Osteocyte (in vitro differentiated cells): Measurements from ENCODE around the gene KCNJ5. TPM values are rescaled to one million over a fixed set of nuclear protein-coding genes. Genes with fewer than 3 reads are reported as not detected.

Experiments
- DNase-seq: peaks from one replicate; pipeline ENCODE4 v3.0.0; 2021; ENCODE audit warnings: mixed read lengths; ENCODE audit not compliant: unreplicated experiment; ENCODE audit errors: extremely low spot score
- H3K27ac Mint-ChIP-seq: one replicate; pipeline ENCODE4 v1.8.0; 2021; ENCODE audit warnings: mild to moderate bottlenecking, mixed read lengths; ENCODE audit not compliant: unreplicated experiment
- H3K27me3 Mint-ChIP-seq: one replicate; pipeline ENCODE4 v1.8.0; 2021; ENCODE audit warnings: mixed read lengths; ENCODE audit not compliant: unreplicated experiment
- H3K36me3 Mint-ChIP-seq: one replicate; pipeline ENCODE4 v1.8.0; 2021; ENCODE audit warnings: mixed read lengths; ENCODE audit not compliant: unreplicated experiment
- H3K4me1 Mint-ChIP-seq: one replicate; pipeline ENCODE4 v1.8.0; 2021; ENCODE audit warnings: mixed read lengths; ENCODE audit not compliant: unreplicated experiment
- H3K4me3 Mint-ChIP-seq: one replicate; pipeline ENCODE4 v1.8.0; 2021; ENCODE audit warnings: mild to moderate bottlenecking, moderate library complexity, mixed read lengths; ENCODE audit not compliant: unreplicated experiment
- H3K9me3 Mint-ChIP-seq: one replicate; pipeline ENCODE4 v1.8.0; 2021; ENCODE audit warnings: mixed read lengths; ENCODE audit not compliant: unreplicated experiment
- total RNA-seq: library from RNA; stranded (reverse); gene quantifications from 2 replicates; pipeline ENCODE4 v1.2.1, GENCODE V29; 2021
- TF ChIP-seq, protein P1 (sequence below): fragments of 200-600 bp; sonication (generic); IDR thresholded peaks from 2 replicates; pipeline ENCODE4 v1.5.0; 2021; ENCODE audit warnings: antibody characterized with exemption, mild to moderate bottlenecking, moderate library complexity

The KCNJ5 gene
- total RNA-seq, 1 donor from 2014 or later: not detected

- no peaks in the 10 kb centered on the region for H3K9me3 Mint-ChIP-seq
- no peak for DNase-seq
- H3K27me3 Mint-ChIP-seq: peaks cover 16% of the 10 kb centered on the region
- TF ChIP-seq, protein P1, sequence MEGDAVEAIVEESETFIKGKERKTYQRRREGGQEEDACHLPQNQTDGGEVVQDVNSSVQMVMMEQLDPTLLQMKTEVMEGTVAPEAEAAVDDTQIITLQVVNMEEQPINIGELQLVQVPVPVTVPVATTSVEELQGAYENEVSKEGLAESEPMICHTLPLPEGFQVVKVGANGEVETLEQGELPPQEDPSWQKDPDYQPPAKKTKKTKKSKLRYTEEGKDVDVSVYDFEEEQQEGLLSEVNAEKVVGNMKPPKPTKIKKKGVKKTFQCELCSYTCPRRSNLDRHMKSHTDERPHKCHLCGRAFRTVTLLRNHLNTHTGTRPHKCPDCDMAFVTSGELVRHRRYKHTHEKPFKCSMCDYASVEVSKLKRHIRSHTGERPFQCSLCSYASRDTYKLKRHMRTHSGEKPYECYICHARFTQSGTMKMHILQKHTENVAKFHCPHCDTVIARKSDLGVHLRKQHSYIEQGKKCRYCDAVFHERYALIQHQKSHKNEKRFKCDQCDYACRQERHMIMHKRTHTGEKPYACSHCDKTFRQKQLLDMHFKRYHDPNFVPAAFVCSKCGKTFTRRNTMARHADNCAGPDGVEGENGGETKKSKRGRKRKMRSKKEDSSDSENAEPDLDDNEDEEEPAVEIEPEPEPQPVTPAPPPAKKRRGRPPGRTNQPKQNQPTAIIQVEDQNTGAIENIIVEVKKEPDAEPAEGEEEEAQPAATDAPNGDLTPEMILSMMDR: no peak
- H3K4me3 Mint-ChIP-seq: no peak overlapping the region
- H3K4me1 Mint-ChIP-seq: no peaks in the 10 kb centered on the region
- H3K27ac Mint-ChIP-seq: no peak overlapping the region
- no peaks in the 10 kb centered on the region for H3K36me3 Mint-ChIP-seq
These were observed 46.3 kb downstream of the KCNJ5 start for GRCh38 chr11:128937480-128937879.

DNA sequence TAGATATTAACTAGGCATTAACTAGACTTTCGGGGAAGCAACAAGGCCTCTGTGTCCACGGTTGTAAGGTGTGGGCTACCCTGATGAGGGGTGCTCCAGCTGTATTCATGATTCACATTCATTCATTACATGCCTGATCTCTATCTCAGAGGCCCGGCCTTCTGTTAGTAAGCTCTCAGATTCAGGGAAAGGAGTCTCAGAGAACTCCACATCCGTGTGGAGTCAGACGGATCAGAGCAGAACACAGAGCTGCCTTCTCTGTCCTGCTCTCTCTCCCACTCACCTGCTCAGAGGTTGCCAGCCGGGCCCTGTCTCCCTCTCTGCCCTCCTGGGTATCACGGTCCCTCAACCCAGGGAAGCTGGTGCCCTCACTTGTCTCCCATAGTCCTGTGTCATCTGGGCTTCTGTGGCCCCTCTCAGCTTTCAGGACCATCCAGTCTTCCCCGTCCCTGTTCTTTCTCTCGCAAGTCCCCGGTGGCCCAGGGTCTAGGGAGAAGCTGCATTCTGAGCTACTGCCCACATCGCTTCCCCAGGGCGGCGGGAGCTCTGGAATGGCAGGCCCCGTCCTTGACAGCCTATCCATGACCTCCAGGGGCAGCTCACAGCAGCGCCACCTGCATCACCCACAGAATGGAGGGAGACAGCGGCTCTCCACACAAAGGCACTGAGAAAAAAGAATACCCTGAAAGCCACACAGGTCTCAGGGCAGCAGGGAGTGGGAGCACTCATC, 47.2 kb downstream of the KCNJ5 start:
- no peak overlapping the region for H3K4me3 Mint-ChIP-seq
- no peaks in the 10 kb centered on the region for H3K4me1 Mint-ChIP-seq
- H3K27me3 Mint-ChIP-seq: peaks cover 21% of the 10 kb centered on the region
- no peaks in the 10 kb centered on the region for H3K9me3 Mint-ChIP-seq
- TF ChIP-seq, protein P1: no peak
- no peak overlapping the region for H3K27ac Mint-ChIP-seq
- no peak for DNase-seq
- no peaks in the 10 kb centered on the region for H3K36me3 Mint-ChIP-seq

- Mint-ChIP-seq H3K27me3 (peaks cover 22% of the 10 kb centered on the region), H3K27ac (no peak overlapping the region), H3K9me3 (no peaks in the 10 kb centered on the region), H3K4me1 (no peaks in the 10 kb centered on the region), H3K4me3 (no peak overlapping the region), H3K36me3 (no peaks in the 10 kb centered on the region)
- TF ChIP-seq, protein P1: no peak
- DNase-seq: no peak
These were observed 48.4 kb downstream of the KCNJ5 start for GRCh38 chr11:128939591-128939990.

DNA sequence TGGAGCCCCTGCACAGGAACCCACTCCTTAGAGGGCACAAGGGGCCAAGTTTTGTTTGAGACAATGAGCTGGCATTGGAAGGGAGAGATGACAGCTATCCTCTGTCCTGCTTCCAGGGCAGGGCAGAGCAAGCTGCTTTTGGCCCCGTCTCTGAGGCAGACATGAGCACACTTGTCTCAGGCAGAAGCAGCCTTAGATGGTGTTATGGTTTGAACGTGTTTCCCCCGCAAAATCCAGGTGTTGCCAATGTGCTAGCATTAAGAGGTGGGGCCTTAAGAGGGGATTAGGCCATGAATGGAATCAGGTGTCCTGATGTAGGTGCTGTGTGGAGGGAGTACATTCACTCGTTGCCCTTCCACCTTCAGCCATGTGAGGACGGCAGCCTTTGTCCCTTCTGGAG, 49.0 kb downstream of the KCNJ5 start:
- TF ChIP-seq, protein P1: no peak
- Mint-ChIP-seq H3K27ac (no peak overlapping the region), H3K4me3 (no peak overlapping the region), H3K4me1 (no peaks in the 10 kb centered on the region), H3K9me3 (no peaks in the 10 kb centered on the region), H3K27me3 (peaks cover 23% of the 10 kb centered on the region), H3K36me3 (no peaks in the 10 kb centered on the region)
- DNase-seq: no peak

- TF ChIP-seq, protein P1: no peak
- no peak overlapping the region for H3K4me3 Mint-ChIP-seq
- DNase-seq: no peak
- peaks cover 23% of the 10 kb centered on the region for H3K27me3 Mint-ChIP-seq
- no peak overlapping the region for H3K27ac Mint-ChIP-seq
- H3K4me1 Mint-ChIP-seq: no peaks in the 10 kb centered on the region
- H3K36me3 Mint-ChIP-seq: no peaks in the 10 kb centered on the region
- no peaks in the 10 kb centered on the region for H3K9me3 Mint-ChIP-seq
These were observed 49.4 kb downstream of the KCNJ5 start for GRCh38 chr11:128940603-128941002.
